Liver (tissue), 9 donors: ENCODE data around the gene APOBEC3B. TPM values are rescaled to one million over a fixed set of nuclear protein-coding genes. Genes with fewer than 3 reads are reported as not detected.
A peak's percentile ranks its signal among the peaks of the same experiment; 100 is the strongest.

Source experiments
- DNase-seq: peaks from one replicate; pipeline ENCODE4 v3.0.0-alpha.2; 2017; ENCODE audit warnings: low spot score
- H3K27ac ChIP-seq, 2 donors: one replicate each; pipeline ENCODE4 v1.7.0; 2013; ENCODE audit warnings: inconsistent platforms in 2 of 2, low read length in 2 of 2, control low read depth in 1 of 2, low read depth in 1 of 2, mild to moderate bottlenecking in 1 of 2
- H3K27me3 ChIP-seq, 4 donors: one replicate each; pipeline versions ENCODE4 v1.6.1 to v1.7.0; 2013; ENCODE audit warnings: low read length in 3 of 4, inconsistent platforms in 1 of 4, mild to moderate bottlenecking in 1 of 4, moderate library complexity in 1 of 4; ENCODE audit not compliant: control insufficient read depth in 4 of 4, insufficient read depth in 4 of 4
- H3K36me3 ChIP-seq, 4 donors: one replicate each; pipeline versions ENCODE4 v1.6.1 to v1.7.0; 2013; ENCODE audit warnings: low read length in 3 of 4, mild to moderate bottlenecking in 3 of 4, low read depth in 1 of 4, moderate library complexity in 1 of 4; ENCODE audit not compliant: control insufficient read depth in 4 of 4, insufficient read depth in 3 of 4
- H3K4me1 ChIP-seq, 4 donors: one replicate each; pipeline versions ENCODE4 v1.6.1 to v1.7.0; 2013; ENCODE audit warnings: low read length in 3 of 4, mild to moderate bottlenecking in 3 of 4, moderate library complexity in 1 of 4; ENCODE audit not compliant: control insufficient read depth in 4 of 4, insufficient read depth in 4 of 4
- H3K4me3 ChIP-seq, 3 donors: one replicate each; pipeline versions ENCODE4 v1.6.1 to v1.7.0; 2013; ENCODE audit warnings: low read length in 3 of 3, control low read depth in 1 of 3, low read depth in 1 of 3, mild to moderate bottlenecking in 1 of 3
- H3K9ac ChIP-seq, 2 donors: one replicate each; pipeline ENCODE4 v1.7.0; 2013; ENCODE audit warnings: low read length in 2 of 2, mild to moderate bottlenecking in 2 of 2, moderate library complexity in 2 of 2, control low read depth in 1 of 2, low read depth in 1 of 2
- H3K9me3 ChIP-seq, 4 donors: one replicate each; pipeline versions ENCODE4 v1.6.1 to v1.7.0; 2013; ENCODE audit warnings: low read length in 3 of 4; ENCODE audit not compliant: control insufficient read depth in 4 of 4
- ATF3 ChIP-seq: IDR thresholded peaks from 2 replicates; pipeline ENCODE4 v1.6.1; 2016; ENCODE audit warnings: antibody characterized with exemption
- CTCF ChIP-seq: fragments of 150-350 bp; IDR thresholded peaks from 2 replicates; pipeline ENCODE4 v1.5.1; 2017; ENCODE audit warnings: improper control_type of control experiment, low read depth, low read length; ENCODE audit not compliant: missing input control
- EGR1 ChIP-seq, 2 donors: IDR thresholded peaks; 2 replicates each; pipeline ENCODE4 v1.6.1; 2016 to 2018; ENCODE audit warnings: antibody characterized with exemption in 2 of 2, low read depth in 2 of 2
- FOXA1 ChIP-seq: IDR thresholded peaks from 2 replicates; pipeline ENCODE4 v1.6.1; 2016; ENCODE audit warnings: antibody characterized with exemption
- FOXA2 ChIP-seq: IDR thresholded peaks from 2 replicates; pipeline ENCODE4 v1.6.1; 2016; ENCODE audit warnings: antibody characterized with exemption
- GABPA ChIP-seq, 2 donors: IDR thresholded peaks in 1 of 2; conservative IDR thresholded peaks in 1 of 2; 2 replicates each; pipeline ENCODE4 v1.6.1; 2016; ENCODE audit warnings: antibody characterized with exemption in 2 of 2, mild to moderate bottlenecking in 1 of 2, moderate library complexity in 1 of 2
- HNF4A ChIP-seq, 2 donors: conservative IDR thresholded peaks; 2 replicates each; pipeline ENCODE4 v1.6.1; 2016; ENCODE audit warnings: antibody characterized with exemption in 2 of 2, mild to moderate bottlenecking in 2 of 2
- HNF4G ChIP-seq: IDR thresholded peaks from 2 replicates; pipeline ENCODE4 v1.6.1; 2016; ENCODE audit warnings: antibody characterized with exemption
- JUND ChIP-seq, 2 donors: IDR thresholded peaks; 2 replicates each; pipeline ENCODE4 v1.6.1; 2016; ENCODE audit warnings: antibody characterized with exemption in 2 of 2
- MAX ChIP-seq: IDR thresholded peaks from 2 replicates; pipeline ENCODE4 v1.6.1; 2016; ENCODE audit warnings: antibody characterized with exemption
- NR2F2 ChIP-seq: IDR thresholded peaks from 2 replicates; pipeline ENCODE4 v1.6.1; 2016; ENCODE audit warnings: antibody characterized with exemption
- RAD21 ChIP-seq, 2 donors: IDR thresholded peaks; 2 replicates each; pipeline ENCODE4 v1.6.1; 2016; ENCODE audit warnings: antibody characterized with exemption in 2 of 2, mild to moderate bottlenecking in 2 of 2
- REST ChIP-seq: IDR thresholded peaks from 2 replicates; pipeline ENCODE4 v1.6.1; 2016; ENCODE audit warnings: antibody characterized with exemption, mild to moderate bottlenecking
- RXRA ChIP-seq, 2 donors: IDR thresholded peaks; 2 replicates each; pipeline ENCODE4 v1.6.1; 2017 to 2018; ENCODE audit warnings: antibody characterized with exemption in 2 of 2, mild to moderate bottlenecking in 1 of 2
- SP1 ChIP-seq: IDR thresholded peaks from 2 replicates; pipeline ENCODE4 v1.6.1; 2018; ENCODE audit warnings: antibody characterized with exemption, mild to moderate bottlenecking
- TAF1 ChIP-seq: conservative IDR thresholded peaks from 2 replicates; pipeline ENCODE4 v1.6.1; 2016; ENCODE audit warnings: antibody characterized with exemption, mild to moderate bottlenecking
- YY1 ChIP-seq: IDR thresholded peaks from 2 replicates; pipeline ENCODE4 v1.6.1; 2016; ENCODE audit warnings: antibody characterized with exemption, mild to moderate bottlenecking
- ZBTB33 ChIP-seq: IDR thresholded peaks from 2 replicates; pipeline ENCODE4 v1.6.1; 2016; ENCODE audit warnings: antibody characterized with exemption
- WGBS: extraction: QIAGEN DNeasy Blood & Tissue Kit; methylation state at CpG from one replicate; pipeline ENCODE4 v1.1.7; 2013; 5-methylcytosine and 5-hydroxymethylcytosine counted together
- polyA plus RNA-seq, 2 donors: library from polyadenylated mRNA; stranded (reverse) in 1 of 2; unstranded in 1 of 2; fragments of 200-250 nt in 1 of 2; fragments of >200 nt in 1 of 2; fragmentation: Nextera tagmentation in 1 of 2; extraction: Ambion mirVana in 1 of 2; gene quantifications; one replicate each; pipeline versions ENCODE4 v1.2.1 to v1.2.3, GENCODE V29; 2013 to 2015
- total RNA-seq, 2 donors: library from RNA; depleted of rRNA; stranded (reverse); fragments of >200 nt; gene quantifications; one replicate each; pipeline ENCODE4 v1.2.3, GENCODE V29; 2014
- donor health status: healthy.
- donor health status: healthy.
- donor health status: healthy.
- donor health status: healthy.
- donor health status: healthy.

The APOBEC3B gene
- total and polyA plus RNA-seq, 4 donors: 0.08 to 6.0 (median 0.88) TPM

GRCh38 chr22:38981005-38981991, 849 bp upstream of the APOBEC3B start:
- H3K36me3 ChIP-seq: no peaks in the 10 kb centered on the region
- H3K4me1 ChIP-seq: peaks cover 0 to 4% (median 0%) of the 10 kb centered on the region in 4 donors
- no peaks in the 10 kb centered on the region for H3K9me3 ChIP-seq
- no peak overlapping the region for H3K27ac ChIP-seq
- peak overlapping the region in 2 of 3 donors; percentile 43 to 46 for H3K4me3 ChIP-seq
- H3K27me3 ChIP-seq: no peaks in the 10 kb centered on the region
- TF ChIP-seq FOXA2 (no peak), EGR1 (IDR thresholded peaks at IDR 0.05; ENCODE audit: low read depth in 2 of 2) (peak; percentile 76 to 82), TAF1 (no peak), CTCF (peak; percentile 39)
- no peak for DNase-seq
- H3K9ac ChIP-seq: no peak overlapping the region
- WGBS: 42% methylated on average over 27 of the region's 27 CpGs

GRCh38 chr22:38984224-38984623, 2.1 kb downstream of the APOBEC3B start:
- Histone ChIP-seq H3K36me3 (no peaks in the 10 kb centered on the region), H3K4me3 (no peak overlapping the region), H3K9me3 (no peaks in the 10 kb centered on the region), H3K4me1 (peaks cover 0 to 4% (median 0%) of the 10 kb centered on the region in 4 donors), H3K27ac (no peak overlapping the region), H3K9ac (no peak overlapping the region), H3K27me3 (no peaks in the 10 kb centered on the region)
- WGBS: 94% methylated on average over 2 of the region's 2 CpGs
- no peak for DNase-seq
- TF ChIP-seq GABPA (IDR thresholded peaks at IDR 0.05 in 1 of 2, conservative IDR thresholded peaks at IDR 0.05 in 1 of 2) (no peak), SP1 (no peak), EGR1 (IDR thresholded peaks at IDR 0.05; ENCODE audit: low read depth in 2 of 2) (no peak), HNF4A (conservative IDR thresholded peaks at IDR 0.05) (no peak), CTCF (no peak), NR2F2 (no peak), HNF4G (no peak), RXRA (IDR thresholded peaks at IDR 0.05) (no peak), YY1 (no peak), ATF3 (no peak), JUND (IDR thresholded peaks at IDR 0.05) (no peak), ZBTB33 (no peak), FOXA1 (no peak), REST (no peak), RAD21 (IDR thresholded peaks at IDR 0.05) (no peak), MAX (no peak)
